IMR-90 (cell line): ENCODE measurements around the gene WDFY2. TPM values are rescaled to one million over a fixed set of nuclear protein-coding genes. Genes with fewer than 3 reads are reported as not detected.

Experiments used
- ATAC-seq: fragments of 200-7000 bp; cut with Tn5 transposase; 2 replicates; pipeline ENCODE4 v1.9.1; 2020; ENCODE audit warnings: low read depth, mild to moderate bottlenecking, moderate library complexity
- BruUV-seq: library from RNA; stranded (reverse); fragments of 400-500 nt; replicated peaks from 2 replicates; lab custom pipeline; 2021; lab: Mats Ljungman, UMichigan
- CTCF ChIA-PET: fragments of 300-600 bp; formaldehyde crosslinking; extraction: SDS; loops from one replicate; lab custom pipeline; 2021; ENCODE audit warnings: antibody characterized with exemption; lab: Yijun Ruan, JAX
- POLR2A ChIA-PET: fragments of 300-600 bp; sonication (Branson Sonifier 250); formaldehyde crosslinking; loops from one replicate; lab custom pipeline; 2022; ENCODE audit warnings: antibody characterized with exemption; ENCODE audit not compliant: unreplicated experiment; lab: Charles Lee
- DNase-seq: peaks from one replicate; pipeline ENCODE4 v3.0.0; 2013
- H2AFZ ChIP-seq: replicated peaks from 2 replicates; pipeline ENCODE3; 2013; ENCODE audit warnings: low read length, mild to moderate bottlenecking; ENCODE audit not compliant: poor library complexity
- H2AK5ac ChIP-seq: 2 replicates; pipeline ENCODE4 v1.6.1; 2013; ENCODE audit warnings: low read depth, low read length, inconsistent platforms
- H2AK9ac ChIP-seq: replicated peaks from 2 replicates; pipeline ENCODE3; 2013; ENCODE audit warnings: mild to moderate bottlenecking, low read depth, low read length, moderate library complexity; ENCODE audit not compliant: poor library complexity
- H2BK120ac ChIP-seq: 2 replicates; pipeline ENCODE4 v1.6.1; 2013; ENCODE audit warnings: low read depth, low read length, inconsistent platforms
- H2BK15ac ChIP-seq: 3 replicates; pipeline ENCODE4 v1.6.1; 2013; ENCODE audit warnings: low read depth, low read length, inconsistent platforms
- H2BK20ac ChIP-seq: 2 replicates; pipeline ENCODE4 v1.6.1; 2013; ENCODE audit warnings: low read depth, mild to moderate bottlenecking, inconsistent platforms, low read length, moderate library complexity
- H2BK5ac ChIP-seq: 2 replicates; pipeline ENCODE4 v1.6.1; 2013; ENCODE audit warnings: mild to moderate bottlenecking, low read depth, low read length, inconsistent platforms; ENCODE audit not compliant: poor library complexity, severe bottlenecking
- H3K14ac ChIP-seq: replicated peaks from 2 replicates; pipeline ENCODE4 v1.6.1; 2013; ENCODE audit warnings: low read depth, low read length, inconsistent platforms
- H3K18ac ChIP-seq: 2 replicates; pipeline ENCODE4 v1.6.1; 2013; ENCODE audit warnings: low read depth, low read length, control low read depth
- H3K23ac ChIP-seq: 2 replicates; pipeline ENCODE4 v1.6.1; 2013; ENCODE audit warnings: low read depth, low read length, inconsistent platforms
- H3K27ac ChIP-seq: 2 replicates; pipeline ENCODE4 v1.5.1; 2013; ENCODE audit warnings: mild to moderate bottlenecking, control low read depth, low read length; ENCODE audit not compliant: insufficient read depth
- H3K27me3 ChIP-seq: 2 replicates; pipeline ENCODE4 v1.6.1; 2013; ENCODE audit warnings: low read length; ENCODE audit not compliant: control insufficient read depth, insufficient read depth
- H3K36me3 ChIP-seq: 2 replicates; pipeline ENCODE4 v1.6.1; 2013; ENCODE audit warnings: low read length, mixed read lengths; ENCODE audit not compliant: control insufficient read depth, insufficient read depth
- H3K4ac ChIP-seq: 2 replicates; pipeline ENCODE4 v1.6.1; 2013; ENCODE audit warnings: low read depth, low read length, inconsistent platforms
- H3K4me1 ChIP-seq: 2 replicates; pipeline ENCODE4 v1.6.1; 2013; ENCODE audit warnings: low read length, mixed read lengths; ENCODE audit not compliant: control insufficient read depth, insufficient read depth
- H3K4me2 ChIP-seq: 2 replicates; pipeline ENCODE4 v1.6.1; 2013; ENCODE audit warnings: low read depth, mild to moderate bottlenecking, control low read depth, low read length, moderate library complexity
- H3K4me3 ChIP-seq: 2 replicates; pipeline ENCODE4 v1.5.1; 2013; ENCODE audit warnings: low read depth, mild to moderate bottlenecking, control low read depth, low read length, moderate library complexity; ENCODE audit not compliant: insufficient read depth
- H3K56ac ChIP-seq: 2 replicates; pipeline ENCODE4 v1.6.1; 2013; ENCODE audit warnings: low read length, inconsistent platforms; ENCODE audit not compliant: insufficient read depth; ENCODE audit errors: extremely low read depth
- H3K79me1 ChIP-seq, 2 experiments: 2 replicates each; pipeline ENCODE4 v1.6.1; 2013; ENCODE audit warnings: low read length in 2 of 2, inconsistent platforms in 1 of 2, low read depth in 1 of 2
- H3K9ac ChIP-seq: 2 replicates; pipeline ENCODE4 v1.6.1; 2013; ENCODE audit warnings: low read depth, low read length, control low read depth
- H3K9me1 ChIP-seq: 2 replicates; pipeline ENCODE4 v1.6.1; 2013; ENCODE audit warnings: low read length, inconsistent platforms; ENCODE audit not compliant: insufficient read depth
- H3K9me3 ChIP-seq: 2 replicates; pipeline ENCODE4 v1.6.1; 2013; ENCODE audit warnings: low read length; ENCODE audit not compliant: control insufficient read depth, insufficient read depth
- H4K20me1 ChIP-seq: 2 replicates; pipeline ENCODE4 v1.6.1; 2013; ENCODE audit warnings: low read length, inconsistent platforms; ENCODE audit not compliant: insufficient read depth
- H4K5ac ChIP-seq: 2 replicates; pipeline ENCODE4 v1.6.1; 2013; ENCODE audit warnings: mild to moderate bottlenecking, low read depth, low read length, control low read depth
- H4K8ac ChIP-seq, 2 experiments: 2 replicates each; pipeline ENCODE4 v1.6.1; 2013; ENCODE audit warnings: low read depth in 2 of 2, low read length in 2 of 2, control low read depth in 1 of 2, inconsistent platforms in 1 of 2
- H4K91ac ChIP-seq: 2 replicates; pipeline ENCODE4 v1.6.1; 2013; ENCODE audit warnings: low read depth, low read length, inconsistent platforms; ENCODE audit not compliant: insufficient read depth
- BHLHE40 ChIP-seq: fragments of 150-350 bp; IDR thresholded peaks from 2 replicates; pipeline ENCODE4 v1.6.1; 2016; ENCODE audit warnings: mild to moderate bottlenecking, low read depth, low read length
- CEBPB ChIP-seq: IDR thresholded peaks from 2 replicates; pipeline ENCODE4 v1.6.1; 2012; ENCODE audit warnings: low read depth, low read length, improper control_type of control experiment
- CHD1 ChIP-seq: IDR thresholded peaks from 2 replicates; pipeline ENCODE4 v1.6.1; 2012; ENCODE audit warnings: low read depth, low read length, improper control_type of control experiment
- POLR2A ChIP-seq: IDR thresholded peaks from 2 replicates; pipeline ENCODE4 v1.6.1; 2012; ENCODE audit warnings: mild to moderate bottlenecking, low read depth, low read length
- WGBS, 2 experiments: methylation state at CpG; one replicate each; pipeline versions ENCODE4 v1.1.5 to v1.1.7; 2013; ENCODE audit warnings: missing lambda C conversion rate in 2 of 2; ENCODE audit not compliant: insufficient read length in 1 of 2; ENCODE audit errors: extremely low coverage in 2 of 2; 5-methylcytosine and 5-hydroxymethylcytosine counted together
- dilution Hi-C: fragments of 300-500 bp; cut with HindIII; formaldehyde crosslinking; loops from one replicate; pipeline ENCODE4 v1.14.3; 2018; ENCODE audit warnings: low sequenced_read_pairs; ENCODE audit not compliant: unreplicated experiment
- in situ Hi-C: fragments of 300-500 bp; cut with MboI; formaldehyde crosslinking; loops from 3 replicates; pipeline ENCODE4 v1.14.3; 2019; ENCODE audit warnings: low sequenced_read_pairs, inconsistent platforms, mixed read lengths
- intact Hi-C: fragments of 100-400 bp; cut with micrococcal nuclease; formaldehyde crosslinking; loops from 2 replicates; pipeline ENCODE4 v1.10.0; 2022
- polyA plus RNA-seq, 3 experiments: library from polyadenylated mRNA; depleted of rRNA; stranded (reverse); fragments of >200 nt; gene quantifications; 2 replicates each; pipeline ENCODE4 v1.2.3, GENCODE V29; 2012; ENCODE audit warnings: low replicate concordance in 1 of 3
- total RNA-seq: library from RNA; depleted of rRNA; stranded (reverse); fragments of >200 nt; gene quantifications from 2 replicates; pipeline ENCODE4 v1.2.3, GENCODE V29; 2012
- TF ChIP-seq, protein P1 (sequence below): fragments of 150-350 bp; IDR thresholded peaks from 2 replicates; pipeline ENCODE4 v1.6.1; 2016; ENCODE audit warnings: low read depth, mild to moderate bottlenecking, low read length, moderate library complexity, borderline replicate concordance
- TF ChIP-seq, protein P2 (sequence below): fragments of 150-350 bp; IDR thresholded peaks from 2 replicates; pipeline ENCODE4 v1.6.1; 2017; ENCODE audit warnings: mild to moderate bottlenecking, antibody characterized with exemption, low read length, low read depth

Gene WDFY2
- total and polyA plus RNA-seq, 2 of the 4 experiments (the other 2 are of a cell fraction): 4.3 to 5.4 TPM

DNA sequence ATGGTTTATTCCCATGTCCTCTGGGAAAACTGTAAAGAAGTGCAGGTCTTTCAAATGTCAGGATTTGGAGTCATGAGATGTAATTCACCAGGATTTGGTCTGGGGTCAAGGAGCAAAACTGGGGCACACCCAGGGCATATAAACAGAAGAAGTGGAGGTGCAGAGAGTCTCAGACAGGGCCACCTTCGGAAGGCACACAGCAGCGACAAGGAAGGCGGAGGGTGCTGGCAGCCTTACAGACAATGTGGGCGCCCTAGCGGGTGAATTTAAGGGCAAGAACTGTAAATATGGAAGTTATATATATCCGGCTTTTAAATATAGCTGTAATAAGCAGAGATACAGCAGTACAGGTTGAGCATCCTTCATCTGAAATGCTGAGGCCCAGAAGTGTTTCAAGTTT, 188.5 kb downstream of the WDFY2 start:
- intact Hi-C loops: no loop called here
- POLR2A ChIA-PET: no interaction called here

More for the DNA sequence above, 188.5 kb downstream of the WDFY2 start:
- CTCF ChIA-PET: no interaction called here
- no peak overlapping the region for H2AK5ac ChIP-seq
- DNase-seq (no peak), ATAC-seq (no peak)
- H4K91ac ChIP-seq: no peak overlapping the region
- no peak overlapping the region for H2AK9ac ChIP-seq
- no peak overlapping the region for H2BK20ac ChIP-seq
- no TSS peak for BruUV-seq
- H4K20me1 ChIP-seq: no peaks in the 10 kb centered on the region
- H3K27me3 ChIP-seq: peaks cover 10% of the 10 kb centered on the region
- no peaks in the 10 kb centered on the region for H3K79me1 ChIP-seq
- no peaks in the 10 kb centered on the region for H3K9me3 ChIP-seq
- H3K4me3 ChIP-seq: no peak overlapping the region
- no peak overlapping the region for H3K56ac ChIP-seq
- H3K4me1 ChIP-seq: no peaks in the 10 kb centered on the region
- no peak overlapping the region for H2BK15ac ChIP-seq
- H3K4ac ChIP-seq: no peak overlapping the region
- no peak overlapping the region for H2AFZ ChIP-seq
- TF ChIP-seq CHD1: no peak
- no peak for TF ChIP-seq BHLHE40
- no peak for TF ChIP-seq CEBPB
- TF ChIP-seq, protein P1, sequence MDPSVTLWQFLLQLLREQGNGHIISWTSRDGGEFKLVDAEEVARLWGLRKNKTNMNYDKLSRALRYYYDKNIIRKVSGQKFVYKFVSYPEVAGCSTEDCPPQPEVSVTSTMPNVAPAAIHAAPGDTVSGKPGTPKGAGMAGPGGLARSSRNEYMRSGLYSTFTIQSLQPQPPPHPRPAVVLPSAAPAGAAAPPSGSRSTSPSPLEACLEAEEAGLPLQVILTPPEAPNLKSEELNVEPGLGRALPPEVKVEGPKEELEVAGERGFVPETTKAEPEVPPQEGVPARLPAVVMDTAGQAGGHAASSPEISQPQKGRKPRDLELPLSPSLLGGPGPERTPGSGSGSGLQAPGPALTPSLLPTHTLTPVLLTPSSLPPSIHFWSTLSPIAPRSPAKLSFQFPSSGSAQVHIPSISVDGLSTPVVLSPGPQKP: no peak
- TF ChIP-seq, protein P2, sequence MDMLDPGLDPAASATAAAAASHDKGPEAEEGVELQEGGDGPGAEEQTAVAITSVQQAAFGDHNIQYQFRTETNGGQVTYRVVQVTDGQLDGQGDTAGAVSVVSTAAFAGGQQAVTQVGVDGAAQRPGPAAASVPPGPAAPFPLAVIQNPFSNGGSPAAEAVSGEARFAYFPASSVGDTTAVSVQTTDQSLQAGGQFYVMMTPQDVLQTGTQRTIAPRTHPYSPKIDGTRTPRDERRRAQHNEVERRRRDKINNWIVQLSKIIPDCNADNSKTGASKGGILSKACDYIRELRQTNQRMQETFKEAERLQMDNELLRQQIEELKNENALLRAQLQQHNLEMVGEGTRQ: no peak
- no peak for TF ChIP-seq POLR2A
- H2BK5ac ChIP-seq: no peak overlapping the region
- no peaks in the 10 kb centered on the region for H3K36me3 ChIP-seq
- no peak overlapping the region for H4K8ac ChIP-seq
- WGBS, 2 experiments: 87% methylated on average over 3 of the region's 6 CpGs; no CpG with 5 or more reads in 1 of the 2 experiments
- in situ Hi-C loops (no loop called here), dilution Hi-C loops (no loop called here)
- no peak overlapping the region for H3K27ac ChIP-seq
- no peak overlapping the region for H3K14ac ChIP-seq
- H3K18ac ChIP-seq: no peak overlapping the region
- H3K4me2 ChIP-seq: no peak overlapping the region
- no peaks in the 10 kb centered on the region; the same call in 1 of the 2 replicates for H3K9me1 ChIP-seq
- H3K9ac ChIP-seq: no peak overlapping the region
- H4K5ac ChIP-seq: no peak overlapping the region
- no peak overlapping the region for H3K23ac ChIP-seq
- no peak overlapping the region for H2BK120ac ChIP-seq
